Right ventricle myocardium inferior (tissue), 1 donor: ENCODE results near the gene RUNX1. TPM values are rescaled to one million over a fixed set of nuclear protein-coding genes. Genes with fewer than 3 reads are reported as not detected.

Experiments
- ATAC-seq: fragments of 200-7000 bp; cut with Tn5 transposase; one replicate; pipeline ENCODE4 v1.9.1; 2020; ENCODE audit warnings: mild to moderate bottlenecking, moderate library complexity
- DNase-seq: peaks from one replicate; pipeline ENCODE4 v3.0.0; 2021; ENCODE audit errors: missing footprints
- intact Hi-C: fragments of 100-400 bp; cut with DNase I; formaldehyde crosslinking; loops from one replicate; pipeline ENCODE4 v1.11.0; 2022
- total RNA-seq: library from RNA; stranded (reverse); fragmentation: NEBNext Ultra II Directional; extraction: Animal tissue kit (Norgen Biotek cat#: 25700); gene quantifications from one replicate; pipeline ENCODE4 v1.2.1, GENCODE V29; 2021
- donor health status: DM: no; HTN: yes; CAD: no; lungs with severe emphysema.

RUNX1 gene
- total RNA-seq, 1 donor from 2014 or later: 1.8 TPM

- intact Hi-C loops: no loop called here
- peak; percentile 66 for ATAC-seq
- DNase-seq: peak; percentile 91
Measured at GRCh38 chr21:34865400-34866241, 183.5 kb downstream of the RUNX1 start.

GRCh38 chr21:34864370-34865149 lies 184.5 kb downstream of the RUNX1 start:
- intact Hi-C loops: no loop called here
- ATAC-seq: no peak
- no peak for DNase-seq

GRCh38 chr21:34862951-34863350 lies 186.2 kb downstream of the RUNX1 start:
- ATAC-seq (no peak), DNase-seq (no peak)
- intact Hi-C loops: no loop called here

GRCh38 chr21:34861258-34861657 lies 187.8 kb downstream of the RUNX1 start:
- intact Hi-C loops: no loop called here
- DNase-seq (no peak), ATAC-seq (no peak)

GRCh38 chr21:34859976-34860653 lies 189.0 kb downstream of the RUNX1 start:
- DNase-seq (no peak), ATAC-seq (no peak)
- intact Hi-C loops: no loop called here

- ATAC-seq (no peak), DNase-seq (no peak)
- intact Hi-C loops: no loop called here
Measured at GRCh38 chr21:34858559-34858958, 190.5 kb downstream of the RUNX1 start.

GRCh38 chr21:34857874-34858273 lies 191.2 kb downstream of the RUNX1 start:
- ATAC-seq: no peak
- intact Hi-C loops: no loop called here
- no peak for DNase-seq

GRCh38 chr21:34857122-34857713 lies 191.9 kb downstream of the RUNX1 start:
- peak; percentile 17 for DNase-seq
- no peak for ATAC-seq
- intact Hi-C loops: no loop called here

GRCh38 chr21:34852448-34852847 lies 196.7 kb downstream of the RUNX1 start:
- intact Hi-C loops: no loop called here
- no peak for ATAC-seq
- no peak for DNase-seq

GRCh38 chr21:34850166-34850690 lies 198.9 kb downstream of the RUNX1 start:
- intact Hi-C loops: no loop called here
- DNase-seq (no peak), ATAC-seq (no peak)

- intact Hi-C loops: no loop called here
- ATAC-seq: no peak
- DNase-seq: no peak
Measured at GRCh38 chr21:34846601-34847112, 202.4 kb downstream of the RUNX1 start.

- intact Hi-C loops: no loop called here
- ATAC-seq: peak; percentile 72
- DNase-seq: no peak
Measured at GRCh38 chr21:34845521-34846451, 203.3 kb downstream of the RUNX1 start.

- ATAC-seq: no peak
- DNase-seq: no peak
- intact Hi-C loops: no loop called here
Measured at GRCh38 chr21:34844924-34845238, 204.2 kb downstream of the RUNX1 start.

- intact Hi-C loops: no loop called here
- ATAC-seq (peak; percentile 84), DNase-seq (peak; percentile 81)
Measured at GRCh38 chr21:34844013-34844923, 204.8 kb downstream of the RUNX1 start.

- no peak for ATAC-seq
- intact Hi-C loops: no loop called here
- no peak for DNase-seq
Measured at GRCh38 chr21:34843562-34843961, 205.5 kb downstream of the RUNX1 start.

GRCh38 chr21:34841154-34841553 lies 207.9 kb downstream of the RUNX1 start:
- ATAC-seq (no peak), DNase-seq (no peak)
- intact Hi-C loops: no loop called here

- DNase-seq: no peak
- ATAC-seq: no peak
- intact Hi-C loops: no loop called here
Measured at GRCh38 chr21:34840693-34841092, 208.4 kb downstream of the RUNX1 start.
